ENCODE data around the gene AKR1D1. TPM values are rescaled to one million over a fixed set of nuclear protein-coding genes. Genes with fewer than 3 reads are reported as not detected.

The AKR1D1 gene
- total and polyA plus RNA-seq, 2 of the 13 experiments (the other 11 are each of a cell fraction or from before 2014, with no cell fraction given): 6.9 to 37.0 TPM

GRCh38 chr7:138097064-138097741, 20.9 kb downstream of the AKR1D1 start:
- peak overlapping the region; percentile 24 for H3K4me2 ChIP-seq (ENCODE audit: low read depth, low read length)
- no peak overlapping the region for H2AFZ ChIP-seq (ENCODE audit: low read length)
- DNase-seq (ENCODE audit: low spot score): peak; percentile 79
- H3K4me3 ChIP-seq (replicated peaks in 1 of 3; ENCODE audit: insufficient read depth in 1 of 3, low read depth in 2 of 3, low read length in 3 of 3): no peak overlapping the region
- H3K27me3 ChIP-seq (ENCODE audit: control insufficient read depth in 1 of 2, insufficient read depth in 2 of 2, low read length in 2 of 2): no peaks in the 10 kb centered on the region
- ChIA-PET CTCF (ENCODE audit: low intra/inter-chr PET ratio, low total read pairs) (no interaction called here), POLR2A (interaction anchor here (1.4 kb wide), 1 partner anchor 30 kb away, joined by 3 read pairs; no protein-coding TSS in a partner anchor)
- peak; percentile 80 for FAIRE-seq
- H3K79me2 ChIP-seq (ENCODE audit: insufficient read depth, low read length): no peaks in the 10 kb centered on the region
- ATAC-seq: peak; percentile 99
- H3K4me1 ChIP-seq (ENCODE audit: insufficient read depth, low read length): peaks cover 44% of the 10 kb centered on the region
- no TSS peak for BruUV-seq (replicated peaks)
- no peaks in the 10 kb centered on the region for H4K20me1 ChIP-seq (ENCODE audit: insufficient read depth, low read length)
- H3K9me3 ChIP-seq (ENCODE audit: low read length): no peaks in the 10 kb centered on the region
- H3K9ac ChIP-seq (ENCODE audit: insufficient read depth, low read depth, low read length): no peak overlapping the region
- in situ Hi-C loops (cut with HindIII; ENCODE audit: extremely low pct_ligation_motif_present, low pct_unique_long_range_greater_than_20kb): no loop called here
- peaks cover 0 to 1% of the 10 kb centered on the region in 2 experiments; a peak in 1 of 5 replicates for H3K36me3 ChIP-seq (replicated peaks in 1 of 2; ENCODE audit: control insufficient read depth in 1 of 2, insufficient read depth in 2 of 2, low read length in 2 of 2)
- peak overlapping the region; percentile 51 for H3K27ac ChIP-seq (ENCODE audit: extremely low read length, insufficient read depth, low read length)
- intact Hi-C loops (cut with micrococcal nuclease; ENCODE audit: unreplicated experiment): loop anchor here (2.0 to 10.0 kb wide), 3 partner anchors 62 to 638 kb away; no protein-coding TSS in a partner anchor
- WGBS (ENCODE audit: low lambda C conversion rate): 79% methylated on average over 3 of the region's 3 CpGs
- TF ChIP-seq EHMT2 (IDR thresholded peaks at IDR 0.05; ENCODE audit: borderline replicate concordance, low read depth, low read length) (no peak), ZNF720 (CRISPR knock-in tag; IDR thresholded peaks at IDR 0.05) (no peak), XRCC5 (optimal IDR thresholded peaks at IDR 0.05; ENCODE audit: low read length) (peak; percentile 33), ZNF138 (CRISPR knock-in tag; IDR thresholded peaks at IDR 0.05; ENCODE audit: low read depth) (no peak), KLF6 (CRISPR knock-in tag; IDR thresholded peaks at IDR 0.05) (no peak), EP300 (IDR thresholded peaks at IDR 0.05; ENCODE audit: low read depth in 2 of 2, low read length in 2 of 2) (peak in 1 of 2 experiments; percentile 34; a peak in 1 of 4 replicates), EP300 (CRISPR knock-in tag; IDR thresholded peaks at IDR 0.05; ENCODE audit: borderline replicate concordance) (peak; percentile 40; the same call in 1 of the 2 replicates), DBP (CRISPR knock-in tag; IDR thresholded peaks at IDR 0.05; ENCODE audit: not compliant biosample characterization) (no peak), ZNF691 (CRISPR knock-in tag; IDR thresholded peaks at IDR 0.05; ENCODE audit: borderline replicate concordance, low read depth) (no peak), SMC3 (IDR thresholded peaks at IDR 0.05; ENCODE audit: low read length) (peak; percentile 79), MED1 (CRISPR knock-in tag; IDR thresholded peaks at IDR 0.05) (peak; percentile 76), TFDP2 (CRISPR knock-in tag; IDR thresholded peaks at IDR 0.05) (0 out of 2 replicates have a peak, but pooled peaks have one; percentile 19), RFX3 (CRISPR knock-in tag; IDR thresholded peaks at IDR 0.05) (no peak), THRA (CRISPR knock-in tag; IDR thresholded peaks at IDR 0.05; ENCODE audit: borderline replicate concordance) (no peak; the same call in 1 of the 2 replicates), HDAC2 (CRISPR knock-in tag; IDR thresholded peaks at IDR 0.05) (peak; percentile 73; the same call in 1 of the 2 replicates), ZNF704 (CRISPR knock-in tag; IDR thresholded peaks at IDR 0.05; ENCODE audit: borderline replicate concordance) (no peak), EEA1 (CRISPR knock-in tag; IDR thresholded peaks at IDR 0.05; ENCODE audit: borderline replicate concordance) (no peak), YY1 (IDR thresholded peaks at IDR 0.05; ENCODE audit: insufficient read depth, insufficient replicate concordance, low read depth, low read length) (no peak), SIX4 (CRISPR knock-in tag; IDR thresholded peaks at IDR 0.05) (no peak)

All from HepG2 (cell line).